ENCODE measurements around the gene PPWD1. TPM values are rescaled to one million over a fixed set of nuclear protein-coding genes. Genes with fewer than 3 reads are reported as not detected.

Gene PPWD1
- total RNA-seq (100 to 1,000 TPM in 2 of 5 experiments, 10 to 100 TPM in 3; 61.7 to 104 (median 81.2) TPM), polyA plus RNA-seq (10 to 100 TPM; 44.5 to 50.1 TPM), total RNA-seq (84.3 reads per million, percentile 81 among the genes with 10 or more reads in this experiment)

- Histone ChIP-seq H3K36me3 (ENCODE audit: control insufficient read depth in 2 of 3, insufficient read depth in 3 of 3, low read length in 3 of 3) (peaks cover 0 to 7% (median 0%) of the 10 kb centered on the region in 3 experiments), H3K4me3 (ENCODE audit: low read length) (peak within 1 kb of the TSS; percentile 93), H3K9me3 (ENCODE audit: control insufficient read depth in 2 of 3, low read length in 3 of 3) (no peaks in the 10 kb centered on the region), H3K4me1 (ENCODE audit: control insufficient read depth in 2 of 2, insufficient read depth in 2 of 2, low read length in 2 of 2) (peaks cover 30% of the 10 kb centered on the region in 2 donors), H3K27me3 (ENCODE audit: control insufficient read depth in 2 of 2, insufficient read depth in 2 of 2, low read length in 2 of 2) (no peaks in the 10 kb centered on the region), H3K27ac (ENCODE audit: low read depth, low read length) (peak within 1 kb of the TSS; percentile 93)
- ATAC-seq (peak; percentile 99), DNase-seq (peak; percentile 83 to 97 (median 94))
- intact Hi-C loops (cut with micrococcal nuclease) = loop anchor here (1.0 to 10.0 kb wide), 15 partner anchors 61 to 1602 kb away; partner anchors contain the start of genes CWC27 (in 2 of the 2), ERBIN (in 2 of the 2), SREK1 (in 2 of the 2) and SREK1IP1 (in 2 of the 2)
- Mint-ChIP-seq H3K4me3 (peak within 1 kb of the TSS; percentile 92 to 99 (median 96)), H3K9me3 (peaks cover 0 to 2% (median 0%) of the 10 kb centered on the region in 11 donors), H3K27me3 (no peaks in the 10 kb centered on the region), H3K4me1 (peaks cover 22 to 79% (median 59%) of the 10 kb centered on the region in 7 donors), H3K27ac (peak within 1 kb of the TSS; percentile 97 to 100 (median 98)), H3K36me3 (peaks cover 0 to 18% (median 12%) of the 10 kb centered on the region in 5 donors)
- ChIA-PET CTCF (no interaction called here), POLR2A (interaction anchor here (0.6 to 3.7 kb wide), 20 partner anchors 9 to 794 kb away, joined by 3 to 22 read pairs (median 5); partner anchors contain the start of genes ADAMTS6, CWC27, ERBIN and NLN)
Observed at GRCh38 chr5:65562731-65563701, at the start of gene PPWD1, which contains the start of gene CENPK. PPWD1 (plus strand) TSS chr5:65563296; CDS start chr5:65563311, 15 bp downstream. CENPK (minus strand) TSS chr5:65563168; CDS start chr5:65554907, 8,261 bp downstream.

DNA sequence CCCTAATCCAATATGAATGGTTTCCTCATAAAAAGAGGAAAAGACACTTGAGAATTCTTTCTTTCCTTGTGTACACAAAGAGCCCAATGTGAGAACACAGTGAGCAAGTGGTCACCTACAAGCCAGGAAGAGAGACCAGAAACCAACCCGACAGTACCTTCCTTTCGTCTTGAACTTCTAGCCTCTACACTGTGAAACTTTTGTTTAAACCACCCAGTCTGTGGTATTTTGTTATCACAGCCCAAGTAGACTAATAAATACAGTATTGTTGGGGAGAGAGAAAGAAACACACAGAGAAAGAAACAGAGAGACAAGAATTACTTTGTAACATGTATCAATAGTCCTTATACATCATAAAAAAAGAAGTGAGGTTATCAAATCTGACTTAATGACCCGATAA is 37.4 kb upstream of the PPWD1 start:
- POLR2A ChIA-PET = no interaction called here
- no peaks in the 10 kb centered on the region for H3K4me1 ChIP-seq (ENCODE audit: control insufficient read depth in 2 of 2, insufficient read depth in 2 of 2, low read length in 2 of 2)
- no peaks in the 10 kb centered on the region for H3K9me3 ChIP-seq (ENCODE audit: control insufficient read depth in 2 of 3, low read length in 3 of 3)
- no peak overlapping the region for H3K27ac ChIP-seq (ENCODE audit: low read depth, low read length)
- Mint-ChIP-seq H3K4me1 (peaks cover 0 to 5% (median 0%) of the 10 kb centered on the region in 7 donors), H3K36me3 (peaks cover 0 to 27% (median 12%) of the 10 kb centered on the region in 5 donors), H3K9me3 (no peaks in the 10 kb centered on the region), H3K27ac (no peak overlapping the region), H3K27me3 (no peaks in the 10 kb centered on the region), H3K4me3 (no peak overlapping the region)
- no peaks in the 10 kb centered on the region for H3K27me3 ChIP-seq (ENCODE audit: control insufficient read depth in 2 of 2, insufficient read depth in 2 of 2, low read length in 2 of 2)
- intact Hi-C loops (cut with micrococcal nuclease) = no loop called here
- ATAC-seq (no peak), DNase-seq (no peak)
- CTCF ChIA-PET = interaction anchor here (0.8 kb wide), 1 partner anchor 405 kb away, joined by 5 read pairs; no protein-coding TSS in a partner anchor
- no peak overlapping the region for H3K4me3 ChIP-seq (ENCODE audit: low read length)
- peaks cover 0 to 8% (median 0%) of the 10 kb centered on the region in 3 experiments for H3K36me3 ChIP-seq (ENCODE audit: control insufficient read depth in 2 of 3, insufficient read depth in 3 of 3, low read length in 3 of 3)

GRCh38 chr5:65530904-65531303 is 32.2 kb upstream of the PPWD1 start:
- no peak overlapping the region for H3K4me3 ChIP-seq (ENCODE audit: low read length)
- intact Hi-C loops (cut with micrococcal nuclease) = no loop called here
- ChIA-PET CTCF (no interaction called here), POLR2A (no interaction called here)
- H3K36me3 Mint-ChIP-seq = peaks cover 0 to 16% (median 14%) of the 10 kb centered on the region in 5 donors
- ATAC-seq (no peak), DNase-seq (no peak)
- no peaks in the 10 kb centered on the region for H3K27me3 ChIP-seq (ENCODE audit: control insufficient read depth in 2 of 2, insufficient read depth in 2 of 2, low read length in 2 of 2)
- H3K9me3 ChIP-seq (ENCODE audit: control insufficient read depth in 2 of 3, low read length in 3 of 3) = no peaks in the 10 kb centered on the region
- no peak overlapping the region for H3K27ac ChIP-seq (ENCODE audit: low read depth, low read length)
- H3K27ac Mint-ChIP-seq = no peak overlapping the region
- no peaks in the 10 kb centered on the region for H3K4me1 ChIP-seq (ENCODE audit: control insufficient read depth in 2 of 2, insufficient read depth in 2 of 2, low read length in 2 of 2)
- peaks cover 0 to 2% (median 0%) of the 10 kb centered on the region in 7 donors for H3K4me1 Mint-ChIP-seq
- peaks cover 0 to 5% (median 0%) of the 10 kb centered on the region in 3 experiments for H3K36me3 ChIP-seq (ENCODE audit: control insufficient read depth in 2 of 3, insufficient read depth in 3 of 3, low read length in 3 of 3)
- H3K9me3 Mint-ChIP-seq = no peaks in the 10 kb centered on the region
- no peaks in the 10 kb centered on the region for H3K27me3 Mint-ChIP-seq
- no peak overlapping the region for H3K4me3 Mint-ChIP-seq

DNA sequence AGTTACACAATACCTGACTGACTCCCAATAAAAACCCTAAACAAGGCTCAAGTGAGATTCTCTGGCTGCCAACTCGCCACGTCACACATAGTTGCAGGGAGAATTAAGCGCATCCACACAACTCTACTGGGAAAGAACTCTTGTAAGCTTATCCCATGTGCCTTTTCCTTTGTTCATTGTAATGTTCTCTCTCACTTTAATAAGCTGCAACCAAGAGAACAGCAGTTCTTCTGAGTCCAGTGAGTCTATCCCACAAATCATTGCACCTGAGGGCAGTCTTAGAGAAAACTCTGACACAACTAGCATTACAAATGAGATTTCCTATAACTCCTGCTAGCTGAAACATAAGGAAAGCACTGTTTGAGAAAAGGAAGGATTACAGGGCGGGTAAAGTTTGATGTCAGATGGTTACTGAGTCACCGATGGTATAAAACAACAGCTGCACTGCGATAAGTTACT is 27.5 kb upstream of the PPWD1 start:
- ATAC-seq = no peak
- no peaks in the 10 kb centered on the region for H3K4me1 ChIP-seq (ENCODE audit: control insufficient read depth in 2 of 2, insufficient read depth in 2 of 2, low read length in 2 of 2)
- H3K27me3 Mint-ChIP-seq = no peaks in the 10 kb centered on the region

DNA sequence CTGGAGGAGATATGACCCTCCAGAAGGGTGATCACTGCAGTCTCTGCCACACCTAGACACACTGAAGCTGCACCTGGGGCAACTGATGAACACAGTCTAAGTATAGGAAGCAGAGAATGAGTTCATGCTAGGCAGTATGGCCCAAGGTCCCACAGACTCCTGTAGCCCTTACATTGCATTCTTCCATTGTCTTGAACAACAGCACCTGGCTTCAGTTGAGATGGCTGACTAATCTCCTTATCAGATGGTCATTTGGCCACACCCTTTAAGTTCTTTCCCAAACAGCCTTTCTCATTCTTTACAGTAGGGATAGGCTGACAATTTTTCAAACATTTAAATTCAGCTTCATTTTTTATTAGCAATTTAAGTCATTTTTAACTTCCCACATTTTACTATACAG is 23.3 kb upstream of the PPWD1 start:
- no peak for DNase-seq
- ATAC-seq = no peak
- intact Hi-C loops (cut with micrococcal nuclease) = no loop called here
- ChIA-PET CTCF (no interaction called here), POLR2A (no interaction called here)
- H3K4me1 ChIP-seq (ENCODE audit: control insufficient read depth in 2 of 2, insufficient read depth in 2 of 2, low read length in 2 of 2) = no peaks in the 10 kb centered on the region
- H3K27me3 ChIP-seq (ENCODE audit: control insufficient read depth in 2 of 2, insufficient read depth in 2 of 2, low read length in 2 of 2) = no peaks in the 10 kb centered on the region
- Mint-ChIP-seq H3K36me3 (peaks cover 4 to 45% (median 37%) of the 10 kb centered on the region in 5 donors), H3K4me1 (peaks cover 0 to 2% (median 0%) of the 10 kb centered on the region in 7 donors), H3K27ac (no peak overlapping the region), H3K4me3 (no peak overlapping the region), H3K9me3 (peaks cover 0 to 2% (median 0%) of the 10 kb centered on the region in 11 donors), H3K27me3 (no peaks in the 10 kb centered on the region)
- no peaks in the 10 kb centered on the region for H3K9me3 ChIP-seq (ENCODE audit: control insufficient read depth in 2 of 3, low read length in 3 of 3)
- no peak overlapping the region for H3K27ac ChIP-seq (ENCODE audit: low read depth, low read length)
- H3K36me3 ChIP-seq (ENCODE audit: control insufficient read depth in 2 of 3, insufficient read depth in 3 of 3, low read length in 3 of 3) = peaks cover 0 to 14% (median 3%) of the 10 kb centered on the region in 3 experiments
- H3K4me3 ChIP-seq (ENCODE audit: low read length) = no peak overlapping the region

More for the DNA sequence above, 27.5 kb upstream of the PPWD1 start:
- Histone ChIP-seq H3K36me3 (ENCODE audit: control insufficient read depth in 2 of 3, insufficient read depth in 3 of 3, low read length in 3 of 3) (peaks cover 0 to 3% (median 0%) of the 10 kb centered on the region in 3 experiments), H3K4me3 (ENCODE audit: low read length) (no peak overlapping the region), H3K9me3 (ENCODE audit: control insufficient read depth in 2 of 3, low read length in 3 of 3) (no peaks in the 10 kb centered on the region), H3K27ac (ENCODE audit: low read depth, low read length) (no peak overlapping the region), H3K27me3 (ENCODE audit: control insufficient read depth in 2 of 2, insufficient read depth in 2 of 2, low read length in 2 of 2) (no peaks in the 10 kb centered on the region)
- ChIA-PET POLR2A (no interaction called here), CTCF (no interaction called here)
- no peak overlapping the region for H3K4me3 Mint-ChIP-seq
- peaks cover 0 to 2% (median 0%) of the 10 kb centered on the region in 7 donors for H3K4me1 Mint-ChIP-seq
- no peak for DNase-seq
- peaks cover 0 to 20% (median 15%) of the 10 kb centered on the region in 5 donors for H3K36me3 Mint-ChIP-seq
- no peaks in the 10 kb centered on the region for H3K9me3 Mint-ChIP-seq
- no peak overlapping the region for H3K27ac Mint-ChIP-seq
- intact Hi-C loops (cut with micrococcal nuclease) = no loop called here

DNA sequence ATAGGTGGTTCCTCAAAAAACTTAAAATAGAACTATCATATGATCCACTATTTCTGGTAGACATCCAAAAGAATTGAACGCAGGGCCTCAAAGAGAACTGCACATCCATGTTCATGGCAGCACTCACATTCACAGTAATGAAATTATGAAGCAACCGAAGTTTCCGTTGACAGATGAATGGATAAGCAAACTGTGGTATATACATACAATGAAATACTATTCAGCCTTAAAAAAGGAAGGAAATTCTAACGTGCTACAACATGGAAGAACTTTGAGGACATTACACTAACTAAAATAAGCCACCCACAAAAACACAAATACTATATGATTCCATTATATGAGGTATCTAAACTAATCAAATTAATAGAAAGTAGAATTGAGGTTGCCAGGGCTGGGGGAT is 18.6 kb upstream of the PPWD1 start:
- peaks cover 0 to 5% (median 0%) of the 10 kb centered on the region in 7 donors for H3K4me1 Mint-ChIP-seq
- ATAC-seq (no peak), DNase-seq (no peak)
- CTCF ChIA-PET = no interaction called here
- no peak overlapping the region for H3K4me3 ChIP-seq (ENCODE audit: low read length)
- H3K36me3 ChIP-seq (ENCODE audit: control insufficient read depth in 2 of 3, insufficient read depth in 3 of 3, low read length in 3 of 3) = peaks cover 0 to 26% (median 0%) of the 10 kb centered on the region in 3 experiments
- H3K9me3 ChIP-seq (ENCODE audit: control insufficient read depth in 2 of 3, low read length in 3 of 3) = no peaks in the 10 kb centered on the region
- no peaks in the 10 kb centered on the region for H3K27me3 Mint-ChIP-seq
- H3K27ac ChIP-seq (ENCODE audit: low read depth, low read length) = no peak overlapping the region
- no peaks in the 10 kb centered on the region for H3K4me1 ChIP-seq (ENCODE audit: control insufficient read depth in 2 of 2, insufficient read depth in 2 of 2, low read length in 2 of 2)
- POLR2A ChIA-PET = interaction anchor here (1.6 kb wide), 1 partner anchor 19 kb away, joined by 4 read pairs; the partner anchor contains the start of genes CENPK and PPWD1
- no peaks in the 10 kb centered on the region for H3K27me3 ChIP-seq (ENCODE audit: control insufficient read depth in 2 of 2, insufficient read depth in 2 of 2, low read length in 2 of 2)
- peaks cover 5 to 47% (median 43%) of the 10 kb centered on the region in 5 donors for H3K36me3 Mint-ChIP-seq
- no peak overlapping the region for H3K4me3 Mint-ChIP-seq
- peaks cover 0 to 3% (median 0%) of the 10 kb centered on the region in 11 donors for H3K9me3 Mint-ChIP-seq
- intact Hi-C loops (cut with micrococcal nuclease) = no loop called here
- H3K27ac Mint-ChIP-seq = no peak overlapping the region
